Liver (tissue), 3 donors: ENCODE data around the gene ABHD14A.

ENCODE experiments used
- EGR1 ChIP-seq, 2 donors: IDR thresholded peaks; 2 replicates each; pipeline ENCODE4 v1.6.1; 2016 to 2018; ENCODE audit warnings: antibody characterized with exemption in 2 of 2, low read depth in 2 of 2
- FOXA1 ChIP-seq: IDR thresholded peaks from 2 replicates; pipeline ENCODE4 v1.6.1; 2016; ENCODE audit warnings: antibody characterized with exemption
- HNF4G ChIP-seq: IDR thresholded peaks from 2 replicates; pipeline ENCODE4 v1.6.1; 2016; ENCODE audit warnings: antibody characterized with exemption
- JUND ChIP-seq, 2 donors: IDR thresholded peaks; 2 replicates each; pipeline ENCODE4 v1.6.1; 2016; ENCODE audit warnings: antibody characterized with exemption in 2 of 2
- NR2F2 ChIP-seq: IDR thresholded peaks from 2 replicates; pipeline ENCODE4 v1.6.1; 2016; ENCODE audit warnings: antibody characterized with exemption
- RAD21 ChIP-seq, 2 donors: IDR thresholded peaks; 2 replicates each; pipeline ENCODE4 v1.6.1; 2016; ENCODE audit warnings: antibody characterized with exemption in 2 of 2, mild to moderate bottlenecking in 2 of 2
- RXRA ChIP-seq, 2 donors: IDR thresholded peaks; 2 replicates each; pipeline ENCODE4 v1.6.1; 2017 to 2018; ENCODE audit warnings: antibody characterized with exemption in 2 of 2, mild to moderate bottlenecking in 1 of 2
- SP1 ChIP-seq: IDR thresholded peaks from 2 replicates; pipeline ENCODE4 v1.6.1; 2018; ENCODE audit warnings: antibody characterized with exemption, mild to moderate bottlenecking
- YY1 ChIP-seq: IDR thresholded peaks from 2 replicates; pipeline ENCODE4 v1.6.1; 2016; ENCODE audit warnings: antibody characterized with exemption, mild to moderate bottlenecking
- TF ChIP-seq, protein P1 (sequence below): fragments of 150-350 bp; IDR thresholded peaks from 2 replicates; pipeline ENCODE4 v1.5.1; 2017; ENCODE audit warnings: improper control_type of control experiment, low read depth, low read length; ENCODE audit not compliant: missing input control
- TF ChIP-seq, protein P2 (sequence below): IDR thresholded peaks from 2 replicates; pipeline ENCODE4 v1.6.1; 2016; ENCODE audit warnings: antibody characterized with exemption
- TF ChIP-seq, protein P3 (sequence below): IDR thresholded peaks from 2 replicates; pipeline ENCODE4 v1.6.1; 2016; ENCODE audit warnings: antibody characterized with exemption
- TF ChIP-seq, protein P4 (sequence below): IDR thresholded peaks from 2 replicates; pipeline ENCODE4 v1.6.1; 2016; ENCODE audit warnings: antibody characterized with exemption, mild to moderate bottlenecking
- donor health status: healthy.
- donor health status: healthy.

DNA sequence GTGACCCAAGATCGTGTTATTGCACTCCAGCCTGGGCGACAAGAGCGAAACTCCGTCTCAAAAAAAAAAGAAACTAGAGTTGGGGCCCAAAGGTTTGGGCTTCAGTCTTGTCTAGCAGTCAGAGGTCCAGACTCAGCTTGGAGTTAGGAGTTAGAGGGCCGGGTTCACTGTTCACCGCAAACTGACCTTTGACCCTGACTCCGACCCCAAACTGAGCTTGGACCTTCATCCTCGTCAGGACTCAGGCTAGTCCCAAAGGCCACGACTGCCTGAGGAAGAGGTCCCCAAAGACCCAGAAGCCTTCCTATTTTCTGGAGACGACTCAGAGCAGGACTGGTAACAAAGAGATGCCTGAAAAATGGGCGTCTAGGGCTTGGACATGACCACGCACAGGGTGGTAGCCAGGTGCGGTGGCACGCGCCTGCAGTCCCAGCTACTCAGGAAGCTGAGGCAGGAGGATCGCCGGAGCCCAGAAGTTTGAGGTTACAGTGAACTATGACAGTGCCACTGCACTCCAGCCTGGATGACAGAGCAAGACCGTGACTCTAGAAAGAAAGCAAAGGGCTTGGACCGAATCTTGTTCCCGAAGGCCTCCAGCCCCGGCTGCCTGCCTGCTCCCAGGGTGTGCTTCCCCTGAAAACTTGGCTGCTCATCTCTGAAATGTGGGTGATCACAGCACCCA, 43.6 kb downstream of the ABHD14A start:
- TF ChIP-seq, protein P1, sequence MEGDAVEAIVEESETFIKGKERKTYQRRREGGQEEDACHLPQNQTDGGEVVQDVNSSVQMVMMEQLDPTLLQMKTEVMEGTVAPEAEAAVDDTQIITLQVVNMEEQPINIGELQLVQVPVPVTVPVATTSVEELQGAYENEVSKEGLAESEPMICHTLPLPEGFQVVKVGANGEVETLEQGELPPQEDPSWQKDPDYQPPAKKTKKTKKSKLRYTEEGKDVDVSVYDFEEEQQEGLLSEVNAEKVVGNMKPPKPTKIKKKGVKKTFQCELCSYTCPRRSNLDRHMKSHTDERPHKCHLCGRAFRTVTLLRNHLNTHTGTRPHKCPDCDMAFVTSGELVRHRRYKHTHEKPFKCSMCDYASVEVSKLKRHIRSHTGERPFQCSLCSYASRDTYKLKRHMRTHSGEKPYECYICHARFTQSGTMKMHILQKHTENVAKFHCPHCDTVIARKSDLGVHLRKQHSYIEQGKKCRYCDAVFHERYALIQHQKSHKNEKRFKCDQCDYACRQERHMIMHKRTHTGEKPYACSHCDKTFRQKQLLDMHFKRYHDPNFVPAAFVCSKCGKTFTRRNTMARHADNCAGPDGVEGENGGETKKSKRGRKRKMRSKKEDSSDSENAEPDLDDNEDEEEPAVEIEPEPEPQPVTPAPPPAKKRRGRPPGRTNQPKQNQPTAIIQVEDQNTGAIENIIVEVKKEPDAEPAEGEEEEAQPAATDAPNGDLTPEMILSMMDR: no peak
- TF ChIP-seq YY1: no peak
- TF ChIP-seq, protein P2, sequence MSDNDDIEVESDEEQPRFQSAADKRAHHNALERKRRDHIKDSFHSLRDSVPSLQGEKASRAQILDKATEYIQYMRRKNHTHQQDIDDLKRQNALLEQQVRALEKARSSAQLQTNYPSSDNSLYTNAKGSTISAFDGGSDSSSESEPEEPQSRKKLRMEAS: no peak
- no peak for TF ChIP-seq HNF4G
- no peak for TF ChIP-seq FOXA1
- TF ChIP-seq RXRA (IDR thresholded peaks at IDR 0.05): no peak
- TF ChIP-seq, protein P3, sequence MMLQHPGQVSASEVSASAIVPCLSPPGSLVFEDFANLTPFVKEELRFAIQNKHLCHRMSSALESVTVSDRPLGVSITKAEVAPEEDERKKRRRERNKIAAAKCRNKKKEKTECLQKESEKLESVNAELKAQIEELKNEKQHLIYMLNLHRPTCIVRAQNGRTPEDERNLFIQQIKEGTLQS: no peak
- no peak for TF ChIP-seq RAD21 (IDR thresholded peaks at IDR 0.05)
- no peak for TF ChIP-seq JUND (IDR thresholded peaks at IDR 0.05)
- no peak for TF ChIP-seq SP1
- TF ChIP-seq, protein P4, sequence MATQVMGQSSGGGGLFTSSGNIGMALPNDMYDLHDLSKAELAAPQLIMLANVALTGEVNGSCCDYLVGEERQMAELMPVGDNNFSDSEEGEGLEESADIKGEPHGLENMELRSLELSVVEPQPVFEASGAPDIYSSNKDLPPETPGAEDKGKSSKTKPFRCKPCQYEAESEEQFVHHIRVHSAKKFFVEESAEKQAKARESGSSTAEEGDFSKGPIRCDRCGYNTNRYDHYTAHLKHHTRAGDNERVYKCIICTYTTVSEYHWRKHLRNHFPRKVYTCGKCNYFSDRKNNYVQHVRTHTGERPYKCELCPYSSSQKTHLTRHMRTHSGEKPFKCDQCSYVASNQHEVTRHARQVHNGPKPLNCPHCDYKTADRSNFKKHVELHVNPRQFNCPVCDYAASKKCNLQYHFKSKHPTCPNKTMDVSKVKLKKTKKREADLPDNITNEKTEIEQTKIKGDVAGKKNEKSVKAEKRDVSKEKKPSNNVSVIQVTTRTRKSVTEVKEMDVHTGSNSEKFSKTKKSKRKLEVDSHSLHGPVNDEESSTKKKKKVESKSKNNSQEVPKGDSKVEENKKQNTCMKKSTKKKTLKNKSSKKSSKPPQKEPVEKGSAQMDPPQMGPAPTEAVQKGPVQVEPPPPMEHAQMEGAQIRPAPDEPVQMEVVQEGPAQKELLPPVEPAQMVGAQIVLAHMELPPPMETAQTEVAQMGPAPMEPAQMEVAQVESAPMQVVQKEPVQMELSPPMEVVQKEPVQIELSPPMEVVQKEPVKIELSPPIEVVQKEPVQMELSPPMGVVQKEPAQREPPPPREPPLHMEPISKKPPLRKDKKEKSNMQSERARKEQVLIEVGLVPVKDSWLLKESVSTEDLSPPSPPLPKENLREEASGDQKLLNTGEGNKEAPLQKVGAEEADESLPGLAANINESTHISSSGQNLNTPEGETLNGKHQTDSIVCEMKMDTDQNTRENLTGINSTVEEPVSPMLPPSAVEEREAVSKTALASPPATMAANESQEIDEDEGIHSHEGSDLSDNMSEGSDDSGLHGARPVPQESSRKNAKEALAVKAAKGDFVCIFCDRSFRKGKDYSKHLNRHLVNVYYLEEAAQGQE: no peak
- TF ChIP-seq EGR1 (IDR thresholded peaks at IDR 0.05; ENCODE audit: low read depth in 2 of 2): no peak
- no peak for TF ChIP-seq NR2F2
